Liver (tissue), 9 donors: Measurements from ENCODE around the gene TWIST2. TPM values are rescaled to one million over a fixed set of nuclear protein-coding genes. Genes with fewer than 3 reads are reported as not detected.

Experiments used
- DNase-seq: peaks from one replicate; pipeline ENCODE4 v3.0.0-alpha.2; 2017; ENCODE audit warnings: low spot score
- H3K27ac ChIP-seq, 2 donors: one replicate each; pipeline ENCODE4 v1.7.0; 2013; ENCODE audit warnings: inconsistent platforms in 2 of 2, low read length in 2 of 2, control low read depth in 1 of 2, low read depth in 1 of 2, mild to moderate bottlenecking in 1 of 2
- H3K27me3 ChIP-seq, 4 donors: one replicate each; pipeline versions ENCODE4 v1.6.1 to v1.7.0; 2013; ENCODE audit warnings: low read length in 3 of 4, inconsistent platforms in 1 of 4, mild to moderate bottlenecking in 1 of 4, moderate library complexity in 1 of 4; ENCODE audit not compliant: control insufficient read depth in 4 of 4, insufficient read depth in 4 of 4
- H3K36me3 ChIP-seq, 4 donors: one replicate each; pipeline versions ENCODE4 v1.6.1 to v1.7.0; 2013; ENCODE audit warnings: low read length in 3 of 4, mild to moderate bottlenecking in 3 of 4, low read depth in 1 of 4, moderate library complexity in 1 of 4; ENCODE audit not compliant: control insufficient read depth in 4 of 4, insufficient read depth in 3 of 4
- H3K4me1 ChIP-seq, 4 donors: one replicate each; pipeline versions ENCODE4 v1.6.1 to v1.7.0; 2013; ENCODE audit warnings: low read length in 3 of 4, mild to moderate bottlenecking in 3 of 4, moderate library complexity in 1 of 4; ENCODE audit not compliant: control insufficient read depth in 4 of 4, insufficient read depth in 4 of 4
- H3K4me3 ChIP-seq, 3 donors: one replicate each; pipeline versions ENCODE4 v1.6.1 to v1.7.0; 2013; ENCODE audit warnings: low read length in 3 of 3, control low read depth in 1 of 3, low read depth in 1 of 3, mild to moderate bottlenecking in 1 of 3
- H3K9ac ChIP-seq, 2 donors: one replicate each; pipeline ENCODE4 v1.7.0; 2013; ENCODE audit warnings: low read length in 2 of 2, mild to moderate bottlenecking in 2 of 2, moderate library complexity in 2 of 2, control low read depth in 1 of 2, low read depth in 1 of 2
- H3K9me3 ChIP-seq, 4 donors: one replicate each; pipeline versions ENCODE4 v1.6.1 to v1.7.0; 2013; ENCODE audit warnings: low read length in 3 of 4; ENCODE audit not compliant: control insufficient read depth in 4 of 4
- ATF3 ChIP-seq: IDR thresholded peaks from 2 replicates; pipeline ENCODE4 v1.6.1; 2016; ENCODE audit warnings: antibody characterized with exemption
- CTCF ChIP-seq: fragments of 150-350 bp; IDR thresholded peaks from 2 replicates; pipeline ENCODE4 v1.5.1; 2017; ENCODE audit warnings: improper control_type of control experiment, low read depth, low read length; ENCODE audit not compliant: missing input control
- EGR1 ChIP-seq, 2 donors: IDR thresholded peaks; 2 replicates each; pipeline ENCODE4 v1.6.1; 2016 to 2018; ENCODE audit warnings: antibody characterized with exemption in 2 of 2, low read depth in 2 of 2
- FOXA1 ChIP-seq: IDR thresholded peaks from 2 replicates; pipeline ENCODE4 v1.6.1; 2016; ENCODE audit warnings: antibody characterized with exemption
- FOXA2 ChIP-seq: IDR thresholded peaks from 2 replicates; pipeline ENCODE4 v1.6.1; 2016; ENCODE audit warnings: antibody characterized with exemption
- GABPA ChIP-seq, 2 donors: IDR thresholded peaks in 1 of 2; conservative IDR thresholded peaks in 1 of 2; 2 replicates each; pipeline ENCODE4 v1.6.1; 2016; ENCODE audit warnings: antibody characterized with exemption in 2 of 2, mild to moderate bottlenecking in 1 of 2, moderate library complexity in 1 of 2
- HNF4A ChIP-seq, 2 donors: conservative IDR thresholded peaks; 2 replicates each; pipeline ENCODE4 v1.6.1; 2016; ENCODE audit warnings: antibody characterized with exemption in 2 of 2, mild to moderate bottlenecking in 2 of 2
- HNF4G ChIP-seq: IDR thresholded peaks from 2 replicates; pipeline ENCODE4 v1.6.1; 2016; ENCODE audit warnings: antibody characterized with exemption
- JUND ChIP-seq, 2 donors: IDR thresholded peaks; 2 replicates each; pipeline ENCODE4 v1.6.1; 2016; ENCODE audit warnings: antibody characterized with exemption in 2 of 2
- MAX ChIP-seq: IDR thresholded peaks from 2 replicates; pipeline ENCODE4 v1.6.1; 2016; ENCODE audit warnings: antibody characterized with exemption
- NR2F2 ChIP-seq: IDR thresholded peaks from 2 replicates; pipeline ENCODE4 v1.6.1; 2016; ENCODE audit warnings: antibody characterized with exemption
- RAD21 ChIP-seq, 2 donors: IDR thresholded peaks; 2 replicates each; pipeline ENCODE4 v1.6.1; 2016; ENCODE audit warnings: antibody characterized with exemption in 2 of 2, mild to moderate bottlenecking in 2 of 2
- REST ChIP-seq: IDR thresholded peaks from 2 replicates; pipeline ENCODE4 v1.6.1; 2016; ENCODE audit warnings: antibody characterized with exemption, mild to moderate bottlenecking
- RXRA ChIP-seq, 2 donors: IDR thresholded peaks; 2 replicates each; pipeline ENCODE4 v1.6.1; 2017 to 2018; ENCODE audit warnings: antibody characterized with exemption in 2 of 2, mild to moderate bottlenecking in 1 of 2
- SP1 ChIP-seq: IDR thresholded peaks from 2 replicates; pipeline ENCODE4 v1.6.1; 2018; ENCODE audit warnings: antibody characterized with exemption, mild to moderate bottlenecking
- TAF1 ChIP-seq: conservative IDR thresholded peaks from 2 replicates; pipeline ENCODE4 v1.6.1; 2016; ENCODE audit warnings: antibody characterized with exemption, mild to moderate bottlenecking
- YY1 ChIP-seq: IDR thresholded peaks from 2 replicates; pipeline ENCODE4 v1.6.1; 2016; ENCODE audit warnings: antibody characterized with exemption, mild to moderate bottlenecking
- ZBTB33 ChIP-seq: IDR thresholded peaks from 2 replicates; pipeline ENCODE4 v1.6.1; 2016; ENCODE audit warnings: antibody characterized with exemption
- WGBS: extraction: QIAGEN DNeasy Blood & Tissue Kit; methylation state at CpG from one replicate; pipeline ENCODE4 v1.1.7; 2013; 5-methylcytosine and 5-hydroxymethylcytosine counted together
- polyA plus RNA-seq, 2 donors: library from polyadenylated mRNA; stranded (reverse) in 1 of 2; unstranded in 1 of 2; fragments of 200-250 nt in 1 of 2; fragments of >200 nt in 1 of 2; fragmentation: Nextera tagmentation in 1 of 2; extraction: Ambion mirVana in 1 of 2; gene quantifications; one replicate each; pipeline versions ENCODE4 v1.2.1 to v1.2.3, GENCODE V29; 2013 to 2015
- total RNA-seq, 2 donors: library from RNA; depleted of rRNA; stranded (reverse); fragments of >200 nt; gene quantifications; one replicate each; pipeline ENCODE4 v1.2.3, GENCODE V29; 2014
- donor health status: healthy.
- donor health status: healthy.
- donor health status: healthy.
- donor health status: healthy.
- donor health status: healthy.

TWIST2 gene
- total and polyA plus RNA-seq, 4 donors, result 0.17 to 0.20 (median 0.19) TPM; not detected in 1

GRCh38 chr2:238903141-238903540 is 55.3 kb downstream of the TWIST2 start:
- H3K27me3 ChIP-seq, result peaks cover 0 to 2% (median 0%) of the 10 kb centered on the region in 4 donors
- H3K4me1 ChIP-seq, result no peaks in the 10 kb centered on the region
- H3K9ac ChIP-seq, result no peak overlapping the region
- DNase-seq, result no peak
- H3K36me3 ChIP-seq, result no peaks in the 10 kb centered on the region
- WGBS, result 97% methylated on average over 2 of the region's 2 CpGs
- no peak for TF ChIP-seq FOXA2
- H3K27ac ChIP-seq, result no peak overlapping the region
- no peaks in the 10 kb centered on the region for H3K9me3 ChIP-seq
- no peak overlapping the region for H3K4me3 ChIP-seq

- Histone ChIP-seq H3K27me3 (no peaks in the 10 kb centered on the region), H3K4me3 (no peak overlapping the region), H3K27ac (no peak overlapping the region), H3K9ac (no peak overlapping the region), H3K36me3 (no peaks in the 10 kb centered on the region), H3K9me3 (no peaks in the 10 kb centered on the region), H3K4me1 (no peaks in the 10 kb centered on the region)
- DNase-seq, result no peak
- WGBS, result 79% methylated on average over 3 of the region's 3 CpGs
- TF ChIP-seq ZBTB33, result no peak
- TF ChIP-seq HNF4G, result no peak
These were observed 56.3 kb downstream of the TWIST2 start for GRCh38 chr2:238904177-238904576.

GRCh38 chr2:238904716-238905115 is 56.8 kb downstream of the TWIST2 start:
- no peaks in the 10 kb centered on the region for H3K27me3 ChIP-seq
- H3K36me3 ChIP-seq, result no peaks in the 10 kb centered on the region
- H3K4me1 ChIP-seq, result peaks cover 0 to 2% (median 0%) of the 10 kb centered on the region in 4 donors
- no peak for DNase-seq
- 87% methylated on average over 3 of the region's 3 CpGs for WGBS
- H3K4me3 ChIP-seq, result no peak overlapping the region
- H3K9ac ChIP-seq, result no peak overlapping the region
- H3K9me3 ChIP-seq, result no peaks in the 10 kb centered on the region
- H3K27ac ChIP-seq, result no peak overlapping the region
- TF ChIP-seq RXRA (IDR thresholded peaks at IDR 0.05) (no peak), NR2F2 (no peak), MAX (no peak), RAD21 (IDR thresholded peaks at IDR 0.05) (no peak), GABPA (IDR thresholded peaks at IDR 0.05 in 1 of 2, conservative IDR thresholded peaks at IDR 0.05 in 1 of 2) (no peak), TAF1 (no peak), FOXA2 (no peak), HNF4A (conservative IDR thresholded peaks at IDR 0.05) (no peak), SP1 (no peak), CTCF (no peak), YY1 (no peak), REST (no peak), ATF3 (no peak), ZBTB33 (no peak), JUND (IDR thresholded peaks at IDR 0.05) (no peak), HNF4G (no peak), FOXA1 (no peak), EGR1 (IDR thresholded peaks at IDR 0.05; ENCODE audit: low read depth in 2 of 2) (no peak)
